GM18951 (cell line): Measurements from ENCODE around the gene SUN1.

Experiments used
- POLR2A ChIP-seq: IDR thresholded peaks from 4 replicates; pipeline ENCODE4 v1.6.1; 2011; ENCODE audit warnings: mild to moderate bottlenecking; ENCODE audit not compliant: insufficient read length, insufficient read depth; ENCODE audit errors: extremely low read depth
- in situ Hi-C: fragments of 300-500 bp; cut with MboI; formaldehyde crosslinking; loops from one replicate; pipeline ENCODE4 v1.12.0; 2022; ENCODE audit warnings: low sequenced_read_pairs, mixed read lengths, inconsistent platforms; ENCODE audit not compliant: unreplicated experiment

SUN1 gene

GRCh38 chr7:832167-832967 is at the start of gene SUN1:
Gene SUN1 (plus strand): TSS chr7:832476. CDS start chr7:832525, 49 bp downstream.
- TF ChIP-seq POLR2A = no peak
- in situ Hi-C loops = no loop called here

- in situ Hi-C loops = loop anchor here (10.0 to 25.0 kb wide), 2 partner anchors 82 to 179 kb away; partner anchors contain the start of gene ADAP1
- TF ChIP-seq POLR2A = no peak
These were observed 49.4 kb upstream of the SUN1 start for GRCh38 chr7:782718-783449.

- in situ Hi-C loops = loop anchor here (10.0 to 25.0 kb wide), 2 partner anchors 81 to 178 kb away; partner anchors contain the start of gene ADAP1
- no peak for TF ChIP-seq POLR2A
These were observed 48.5 kb upstream of the SUN1 start for GRCh38 chr7:783556-784490.

GRCh38 chr7:784971-785370 is 47.3 kb upstream of the SUN1 start:
- TF ChIP-seq POLR2A = no peak
- in situ Hi-C loops = loop anchor here (10.0 to 25.0 kb wide), 2 partner anchors 80 to 177 kb away; partner anchors contain the start of gene ADAP1

- TF ChIP-seq POLR2A = no peak
- in situ Hi-C loops = loop anchor here (10.0 to 25.0 kb wide), 2 partner anchors 79 to 177 kb away; partner anchors contain the start of gene ADAP1
These were observed 46.9 kb upstream of the SUN1 start for GRCh38 chr7:785416-785815.

- no peak for TF ChIP-seq POLR2A
- in situ Hi-C loops = loop anchor here (10.0 to 25.0 kb wide), 2 partner anchors 78 to 176 kb away; partner anchors contain the start of gene ADAP1
These were observed 45.6 kb upstream of the SUN1 start for GRCh38 chr7:786472-787255.

GRCh38 chr7:787332-788240 is 44.7 kb upstream of the SUN1 start:
- TF ChIP-seq POLR2A = no peak
- in situ Hi-C loops = loop anchor here (10.0 to 25.0 kb wide), 2 partner anchors 77 to 175 kb away; partner anchors contain the start of gene ADAP1

GRCh38 chr7:791519-791918 is 40.8 kb upstream of the SUN1 start:
- TF ChIP-seq POLR2A = no peak
- in situ Hi-C loops = loop anchor here (25.0 kb wide), 1 partner anchor 171 kb away; the partner anchor contains the start of gene ADAP1

- no peak for TF ChIP-seq POLR2A
- in situ Hi-C loops = loop anchor here (25.0 kb wide), 1 partner anchor 168 kb away; the partner anchor contains the start of gene ADAP1
These were observed 38.1 kb upstream of the SUN1 start for GRCh38 chr7:794207-794606.

- no peak for TF ChIP-seq POLR2A
- in situ Hi-C loops = loop anchor here (25.0 kb wide), 1 partner anchor 168 kb away; the partner anchor contains the start of gene ADAP1
These were observed 37.5 kb upstream of the SUN1 start for GRCh38 chr7:794671-795329.

GRCh38 chr7:796434-797169 is 35.7 kb upstream of the SUN1 start:
- in situ Hi-C loops = loop anchor here (25.0 kb wide), 1 partner anchor 166 kb away; the partner anchor contains the start of gene ADAP1
